HTR-8/SVneo (cell line): Measurements from ENCODE around the gene INTS12.
"Not testable (repeated sequence)": the region's sequence is repeated elsewhere in the genome, so short reads cannot be mapped to it uniquely, and the experiment has no call there.

Experiments
- DNase-seq: peaks from one replicate; pipeline ENCODE4 v3.0.0; 2011; ENCODE audit warnings: low spot score, mixed read lengths; ENCODE audit not compliant: insufficient read length
- FAIRE-seq: peaks from 2 replicates; lab custom pipeline; 2011; peaks lifted over from hg19 to GRCh38; lab: Jason Lieb, UNC

The INTS12 gene

GRCh38 chr4:105708181-105709080 lies at the start of gene INTS12, which contains the start of gene GSTCD:
INTS12 (minus strand) TSS chr4:105708689; CDS start chr4:105700005, 8,684 bp downstream.
GSTCD (plus strand) TSS chr4:105708784; CDS start chr4:105717614, 8,830 bp downstream.
- DNase-seq (peak; percentile 67), FAIRE-seq (peak; percentile 62)

- DNase-seq = no peak
- FAIRE-seq = no peak
Observed at GRCh38 chr4:105755375-105755774, 46.9 kb upstream of the INTS12 start.

- DNase-seq = no peak
- FAIRE-seq = no peak
Observed at GRCh38 chr4:105753361-105753760, 44.9 kb upstream of the INTS12 start.

GRCh38 chr4:105751718-105752299 lies 43.3 kb upstream of the INTS12 start:
- FAIRE-seq (no peak), DNase-seq (no peak)

- DNase-seq (no peak), FAIRE-seq (no peak)
Observed at GRCh38 chr4:105748222-105748621, 39.7 kb upstream of the INTS12 start.

DNA sequence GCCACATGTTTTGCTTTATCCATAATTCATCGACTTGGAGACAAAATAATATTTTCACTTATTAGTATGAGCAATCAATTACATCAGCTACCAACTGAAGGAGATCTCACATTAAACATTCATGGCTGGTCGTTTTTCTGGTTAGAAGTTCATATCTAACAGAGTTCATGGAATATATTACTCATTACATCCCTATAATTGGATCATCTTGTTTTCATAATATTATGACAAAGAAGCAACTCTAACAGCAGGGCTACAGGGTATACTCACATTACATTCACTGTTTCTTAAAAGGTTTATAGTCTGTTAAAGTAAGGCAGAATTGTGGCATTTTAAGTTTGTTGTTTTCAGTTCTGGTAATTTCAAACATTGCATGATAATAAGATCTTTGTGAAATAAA lies 33.1 kb upstream of the INTS12 start:
- FAIRE-seq = no peak
- no peak for DNase-seq

- DNase-seq = not testable (repeated sequence)
Observed at GRCh38 chr4:105735217-105735616, 26.7 kb upstream of the INTS12 start.

DNA sequence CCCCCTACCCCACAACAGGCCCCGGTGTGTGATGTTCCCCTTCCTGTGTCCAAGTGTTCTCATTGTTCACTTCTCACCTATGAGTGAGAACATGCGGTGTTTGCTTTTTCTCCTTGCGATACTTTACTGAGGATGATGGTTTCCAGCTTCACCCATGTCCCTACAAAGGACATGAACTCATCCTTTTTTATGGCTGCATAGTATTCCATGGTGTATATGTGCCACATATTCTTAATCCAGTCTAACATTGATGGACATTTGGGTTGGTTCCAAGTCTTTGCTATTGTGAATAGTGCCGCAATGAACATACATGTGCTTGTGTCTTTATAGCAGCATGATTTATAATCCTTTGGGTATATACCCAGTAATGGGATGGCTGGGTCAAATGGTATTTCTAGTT lies 21.4 kb upstream of the INTS12 start:
- DNase-seq, FAIRE-seq: not testable (repeated sequence)

More at GRCh38 chr4:105735217-105735616, 26.7 kb upstream of the INTS12 start:
- not testable (repeated sequence) for FAIRE-seq

GRCh38 chr4:105725623-105726022 lies 17.1 kb upstream of the INTS12 start:
- DNase-seq (no peak), FAIRE-seq (no peak)

DNA sequence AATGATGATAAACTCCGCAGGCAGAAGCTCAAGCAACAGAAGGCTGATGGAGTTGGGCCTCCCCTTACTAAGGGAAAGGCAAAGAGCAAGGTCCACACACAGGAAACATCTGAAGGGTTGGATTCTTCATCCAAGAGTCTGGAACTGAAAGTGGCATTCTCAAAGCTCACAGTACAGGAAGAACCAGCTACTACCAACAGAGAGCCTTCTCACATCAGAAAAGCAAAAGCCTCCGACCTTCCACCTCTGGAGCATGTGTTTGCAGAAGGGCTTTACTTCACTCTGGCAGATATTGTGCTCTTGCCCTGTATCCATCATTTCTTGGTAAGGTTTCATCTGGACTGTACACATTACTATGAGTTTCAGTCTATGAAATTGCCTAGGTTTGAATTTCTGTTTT lies 10.7 kb upstream of the INTS12 start:
- DNase-seq = no peak
- FAIRE-seq = no peak

DNA sequence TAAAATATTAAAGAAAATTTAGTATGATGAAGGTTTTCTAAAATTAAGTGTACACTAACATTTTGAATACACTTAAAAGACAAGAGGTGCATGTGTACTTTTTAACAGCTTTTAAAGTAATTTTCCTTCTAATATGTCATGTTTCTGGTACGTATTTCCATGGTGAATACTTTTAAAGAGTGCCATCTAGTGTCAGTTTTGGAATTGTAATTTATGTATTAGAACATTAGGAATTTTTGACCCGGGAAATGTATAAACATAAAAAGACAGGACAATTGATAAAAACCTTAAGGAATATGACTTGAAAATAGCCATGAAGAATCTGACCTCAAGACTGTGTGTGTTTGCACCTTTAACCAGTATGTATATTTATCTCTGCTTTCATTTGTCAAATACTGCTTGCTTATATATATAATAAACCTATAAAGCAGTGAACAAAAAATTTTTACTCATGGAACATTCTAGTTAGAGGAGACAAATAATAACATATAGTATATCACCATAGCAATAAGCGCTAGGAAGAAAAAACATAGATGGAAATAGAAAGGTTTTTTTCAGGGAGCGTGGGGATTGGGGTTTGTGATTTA lies 7.3 kb upstream of the INTS12 start:
- peak; percentile 8 for DNase-seq

DNA sequence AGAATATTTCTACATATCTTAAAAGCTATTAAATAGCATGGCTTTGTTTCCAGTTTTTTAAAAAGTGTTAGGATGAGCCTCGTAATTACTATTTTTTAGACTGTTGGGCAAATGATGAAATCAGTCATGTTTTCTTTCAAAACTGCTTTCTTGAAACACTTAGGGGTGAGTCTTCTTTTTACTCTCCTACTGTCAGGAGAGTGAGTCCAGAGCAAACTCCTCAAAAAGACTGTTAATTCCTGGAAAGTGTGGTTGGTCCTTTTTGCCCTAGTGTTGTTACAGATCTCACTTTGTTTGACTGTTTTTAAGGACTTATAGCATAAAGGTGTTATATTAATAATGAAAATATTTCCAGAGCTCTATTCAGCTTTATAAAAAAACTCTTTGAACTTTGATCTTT lies 6.4 kb upstream of the INTS12 start:
- DNase-seq (no peak), FAIRE-seq (no peak)

More for the DNA sequence above, 7.3 kb upstream of the INTS12 start:
- FAIRE-seq = no peak

GRCh38 chr4:105714071-105714521 lies 5.6 kb upstream of the INTS12 start:
- DNase-seq (no peak), FAIRE-seq (no peak)

- FAIRE-seq (no peak), DNase-seq (no peak)
Observed at GRCh38 chr4:105712766-105713165, 4.3 kb upstream of the INTS12 start.

GRCh38 chr4:105710678-105711077 lies 2.2 kb upstream of the INTS12 start:
- DNase-seq (no peak), FAIRE-seq (no peak)

GRCh38 chr4:105710012-105710600 lies 1.6 kb upstream of the INTS12 start:
- DNase-seq (no peak), FAIRE-seq (no peak)

DNA sequence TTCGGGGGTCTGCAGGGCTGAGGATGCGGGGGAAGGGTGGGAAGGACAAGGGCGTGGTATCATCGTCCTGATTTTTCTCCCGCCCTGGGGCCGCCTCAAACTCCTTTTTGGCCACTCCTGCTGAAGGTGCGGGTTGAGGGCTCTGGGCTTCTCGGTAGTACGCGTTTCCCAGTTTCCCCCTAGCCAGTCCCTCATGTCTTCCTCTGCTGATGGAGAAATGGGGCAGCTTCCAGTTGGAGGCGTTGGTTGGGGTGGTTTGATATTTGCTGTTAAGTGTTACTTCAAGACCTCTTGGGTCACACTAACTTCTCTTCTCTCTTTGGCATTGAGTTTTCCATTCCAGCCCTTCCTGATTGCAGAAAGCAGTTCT lies 577 bp upstream of the INTS12 start:
- DNase-seq = peak; percentile 0
- no peak for FAIRE-seq

GRCh38 chr4:105707782-105708180 lies 708 bp downstream of the INTS12 start:
- no peak for DNase-seq
- no peak for FAIRE-seq

GRCh38 chr4:105698607-105699006 lies 9.9 kb downstream of the INTS12 start:
- FAIRE-seq = no peak
- DNase-seq = no peak

DNA sequence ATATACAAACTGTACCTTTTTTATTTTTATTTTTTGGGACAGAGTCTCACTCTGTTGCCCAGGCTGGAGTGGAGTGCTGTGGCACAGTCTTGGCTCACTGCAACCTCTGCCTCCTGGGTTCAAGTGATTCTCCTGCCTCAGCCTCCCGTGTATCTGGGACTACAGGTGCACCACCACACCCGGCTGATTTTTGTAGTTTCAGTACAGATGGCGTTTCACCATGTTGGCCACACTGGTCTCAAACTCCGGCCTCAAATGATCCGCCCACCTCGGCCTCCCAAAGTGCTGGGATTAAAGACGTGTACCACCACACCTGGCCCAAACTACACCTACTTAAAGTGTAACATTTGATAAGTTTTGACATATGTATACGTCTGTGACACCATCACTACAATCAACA lies 12.7 kb downstream of the INTS12 start:
- not testable (repeated sequence) for FAIRE-seq, DNase-seq
